ENCODE data around the gene CHD8.

The CHD8 gene

GRCh38 chr14:21369949-21370679, 85.8 kb downstream of the CHD8 start:
- TF ChIP-seq CTCF (IDR thresholded peaks at IDR 0.05; ENCODE audit: control insufficient read depth, extremely low read depth, insufficient read depth): no peak
- DNase-seq (ENCODE audit: low read depth): no peak
- H3K4me3 ChIP-seq (ENCODE audit: low read depth, low read length): no peak overlapping the region

GRCh38 chr14:21367582-21368144, 88.3 kb downstream of the CHD8 start:
- H3K4me3 ChIP-seq (ENCODE audit: low read depth, low read length): no peak overlapping the region
- TF ChIP-seq CTCF (IDR thresholded peaks at IDR 0.05; ENCODE audit: control insufficient read depth, extremely low read depth, insufficient read depth): no peak
- DNase-seq (ENCODE audit: low read depth): no peak

- DNase-seq (ENCODE audit: low read depth): no peak
- H3K4me3 ChIP-seq (ENCODE audit: low read depth, low read length): no peak overlapping the region
- no peak for TF ChIP-seq CTCF (IDR thresholded peaks at IDR 0.05; ENCODE audit: control insufficient read depth, extremely low read depth, insufficient read depth)
Measured at GRCh38 chr14:21356511-21356910, 99.4 kb downstream of the CHD8 start.

- no peak for DNase-seq (ENCODE audit: low read depth)
- TF ChIP-seq CTCF (IDR thresholded peaks at IDR 0.05; ENCODE audit: control insufficient read depth, extremely low read depth, insufficient read depth): no peak
- no peak overlapping the region for H3K4me3 ChIP-seq (ENCODE audit: low read depth, low read length)
Measured at GRCh38 chr14:21352587-21352986, 103.3 kb downstream of the CHD8 start.

- H3K4me3 ChIP-seq (ENCODE audit: low read depth, low read length): no peak overlapping the region
- no peak for TF ChIP-seq CTCF (IDR thresholded peaks at IDR 0.05; ENCODE audit: control insufficient read depth, extremely low read depth, insufficient read depth)
- DNase-seq (ENCODE audit: low read depth): no peak
Measured at GRCh38 chr14:21350539-21350938, 105.4 kb downstream of the CHD8 start.

GRCh38 chr14:21347201-21347600, 108.7 kb downstream of the CHD8 start:
- no peak for TF ChIP-seq CTCF (IDR thresholded peaks at IDR 0.05; ENCODE audit: control insufficient read depth, extremely low read depth, insufficient read depth)
- H3K4me3 ChIP-seq (ENCODE audit: low read depth, low read length): no peak overlapping the region
- no peak for DNase-seq (ENCODE audit: low read depth)

Measured in LNCaP clone FGC (cell line).